HepG2 (cell line): ENCODE data around the gene BMAL1. TPM values are rescaled to one million over a fixed set of nuclear protein-coding genes. Genes with fewer than 3 reads are reported as not detected.

Experiments
- ATAC-seq: fragments of 200-7000 bp; cut with Tn5 transposase; 3 replicates; pipeline ENCODE4 v1.9.1; 2020; ENCODE audit warnings: mild to moderate bottlenecking, moderate library complexity
- BruUV-seq: library from RNA; stranded (reverse); fragments of 400-500 nt; replicated peaks from 2 replicates; lab custom pipeline; 2021; lab: Mats Ljungman, UMichigan
- CTCF ChIA-PET: fragments of 300-600 bp; formaldehyde crosslinking; extraction: SDS; loops from one replicate; lab custom pipeline; 2021; ENCODE audit warnings: low total read pairs, inconsistent platforms, low intra/inter-chr PET ratio; lab: Yijun Ruan, JAX
- POLR2A ChIA-PET: fragments of 350-600 bp; sonication (Branson Sonifier 250); formaldehyde crosslinking; loops from one replicate; lab custom pipeline; 2020; ENCODE audit warnings: antibody characterized with exemption, inconsistent platforms; lab: Yijun Ruan, JAX
- DNase-seq: peaks from one replicate; pipeline ENCODE4 v3.0.0-alpha.2; 2015; ENCODE audit warnings: low spot score
- FAIRE-seq: peaks from 3 replicates; lab custom pipeline; 2011; peaks lifted over from hg19 to GRCh38; lab: Jason Lieb, UNC
- H2AFZ ChIP-seq: one replicate; pipeline ENCODE4 v1.6.1; 2011; ENCODE audit warnings: low read length, inconsistent platforms
- H3K27ac ChIP-seq: fragments of 300-600 bp; 3 replicates; pipeline ENCODE4 v1.8.0; 2011; ENCODE audit warnings: mixed run types, mild to moderate bottlenecking, mixed read lengths, low read length, inconsistent platforms; ENCODE audit not compliant: insufficient read depth; ENCODE audit errors: extremely low read length
- H3K27me3 ChIP-seq, 2 experiments: fragments of 200-600 bp in 1 of 2; 2 replicates in 1 of 2; 3 replicates in 1 of 2; pipeline versions ENCODE4 v1.6.0 to v1.8.0; 2011; ENCODE audit warnings: low read length in 2 of 2, mild to moderate bottlenecking in 2 of 2, moderate library complexity in 2 of 2, inconsistent platforms in 1 of 2; ENCODE audit not compliant: insufficient read depth in 2 of 2, control insufficient read depth in 1 of 2
- H3K36me3 ChIP-seq, 2 experiments: fragments of 200-600 bp in 1 of 2; replicated peaks in 1 of 2; 2 replicates in 1 of 2; 3 replicates in 1 of 2; pipeline versions ENCODE4 v1.5.1 to v1.8.0; 2011; ENCODE audit warnings: low read length in 2 of 2, inconsistent platforms in 1 of 2; ENCODE audit not compliant: insufficient read depth in 2 of 2, control insufficient read depth in 1 of 2
- H3K4me1 ChIP-seq: 2 replicates; pipeline ENCODE4 v1.5.1; 2012; ENCODE audit warnings: low read length, inconsistent platforms; ENCODE audit not compliant: insufficient read depth
- H3K4me2 ChIP-seq: 2 replicates; pipeline ENCODE4 v1.6.0; 2011; ENCODE audit warnings: low read depth, low read length, inconsistent platforms
- H3K4me3 ChIP-seq, 3 experiments: fragments of 200-600 bp in 1 of 3; sonication (generic), shearing (Covaris generic) in 1 of 3; replicated peaks in 1 of 3; 2 replicates each; pipeline ENCODE4 v1.5.1; 2011 to 2016; ENCODE audit warnings: low read length in 3 of 3, inconsistent platforms in 2 of 3, low read depth in 2 of 3, mild to moderate bottlenecking in 2 of 3, control low read depth in 1 of 3, mixed read lengths in 1 of 3; ENCODE audit not compliant: insufficient read depth in 1 of 3
- H3K79me2 ChIP-seq: one replicate; pipeline ENCODE4 v1.6.1; 2011; ENCODE audit warnings: low read length, inconsistent platforms; ENCODE audit not compliant: insufficient read depth
- H3K9ac ChIP-seq: 2 replicates; pipeline ENCODE4 v1.6.0; 2011; ENCODE audit warnings: mild to moderate bottlenecking, low read depth, low read length, inconsistent platforms; ENCODE audit not compliant: insufficient read depth
- H3K9me3 ChIP-seq: 2 replicates; pipeline ENCODE4 v1.5.1; 2012; ENCODE audit warnings: mild to moderate bottlenecking, low read length
- H4K20me1 ChIP-seq: 2 replicates; pipeline ENCODE4 v1.6.0; 2011; ENCODE audit warnings: inconsistent platforms, mild to moderate bottlenecking, low read length, moderate library complexity; ENCODE audit not compliant: insufficient read depth
- ATM ChIP-seq: fragments of 450-650 bp; IDR thresholded peaks from 2 replicates; pipeline ENCODE4 v1.7.1; 2017; ENCODE audit warnings: mild to moderate bottlenecking, borderline replicate concordance
- JUNB ChIP-seq: sonication (generic); formaldehyde crosslinking; IDR thresholded peaks from 2 replicates; pipeline ENCODE4 v1.8.0; 2022; ENCODE audit warnings: missing genetic modification reagents, mild to moderate bottlenecking, borderline replicate concordance
- KDM5B ChIP-seq: sonication (generic); formaldehyde crosslinking; IDR thresholded peaks from 2 replicates; pipeline ENCODE4 v1.4.0; 2020; ENCODE audit warnings: missing genetic modification reagents, mild to moderate bottlenecking, borderline replicate concordance
- MNT ChIP-seq: fragments of 450-650 bp; IDR thresholded peaks from 2 replicates; pipeline ENCODE4 v1.6.1; 2016
- SMC3 ChIP-seq: IDR thresholded peaks from 2 replicates; pipeline ENCODE4 v1.6.1; 2011; ENCODE audit warnings: low read length, improper control_type of control experiment
- STAG1 ChIP-seq: sonication (generic); formaldehyde crosslinking; IDR thresholded peaks from 2 replicates; pipeline ENCODE4 v1.4.0; 2020; ENCODE audit warnings: missing genetic modification reagents
- SYNCRIP ChIP-seq: fragments of 200-400 bp; formaldehyde crosslinking; IDR thresholded peaks from 2 replicates; pipeline ENCODE4 v1.6.1; 2018; ENCODE audit warnings: mild to moderate bottlenecking, low read depth, low read length; ENCODE audit not compliant: insufficient read depth
- THAP11 ChIP-seq: IDR thresholded peaks from 2 replicates; pipeline ENCODE4 v1.6.1; 2016; ENCODE audit warnings: missing biosample characterization, missing genetic modification reagents
- ZBTB46 ChIP-seq: sonication (generic); formaldehyde crosslinking; IDR thresholded peaks from 2 replicates; pipeline ENCODE4 v1.4.0; 2020; ENCODE audit warnings: mild to moderate bottlenecking, missing genetic modification reagents, borderline replicate concordance
- ZBTB49 ChIP-seq: sonication (generic); formaldehyde crosslinking; IDR thresholded peaks from 2 replicates; pipeline ENCODE4 v1.4.0; 2020; ENCODE audit warnings: missing genetic modification reagents, borderline replicate concordance
- ZFX ChIP-seq: sonication (generic); formaldehyde crosslinking; IDR thresholded peaks from 2 replicates; pipeline ENCODE4 v1.4.0; 2020; ENCODE audit warnings: mild to moderate bottlenecking, low read depth, missing genetic modification reagents, moderate library complexity
- ZNF276 ChIP-seq: sonication (generic); formaldehyde crosslinking; IDR thresholded peaks from 2 replicates; pipeline ENCODE4 v1.4.0; 2020; ENCODE audit warnings: mild to moderate bottlenecking, low read depth, missing genetic modification reagents
- ZNF34 ChIP-seq: sonication (generic); formaldehyde crosslinking; IDR thresholded peaks from 2 replicates; pipeline ENCODE4 v1.4.0; 2020; ENCODE audit warnings: mild to moderate bottlenecking, missing genetic modification reagents, borderline replicate concordance
- ZNF7 ChIP-seq: IDR thresholded peaks from 2 replicates; pipeline ENCODE4 v1.6.1; 2016; ENCODE audit warnings: missing biosample characterization, missing genetic modification reagents
- ZNF724P ChIP-seq: sonication (generic); formaldehyde crosslinking; IDR thresholded peaks from 2 replicates; pipeline ENCODE4 v1.8.0; 2022; ENCODE audit warnings: missing genetic modification reagents, borderline replicate concordance
- ZNF737 ChIP-seq: sonication (generic); formaldehyde crosslinking; IDR thresholded peaks from 2 replicates; pipeline ENCODE4 v1.5.0; 2020; ENCODE audit warnings: missing genetic modification reagents, mild to moderate bottlenecking, borderline replicate concordance
- WGBS: methylation state at CpG from one replicate; pipeline ENCODE4 v1.1.6; 2017; ENCODE audit warnings: low lambda C conversion rate; 5-methylcytosine and 5-hydroxymethylcytosine counted together
- in situ Hi-C: cut with HindIII; loops from 2 replicates; pipeline ENCODE4 v1.10.0; 2017; ENCODE audit warnings: low pct_unique_long_range_greater_than_20kb; ENCODE audit not compliant: extremely low pct_ligation_motif_present
- intact Hi-C: fragments of 100-400 bp; cut with micrococcal nuclease; formaldehyde crosslinking; loops from one replicate; pipeline ENCODE4 v1.10.0; 2022; ENCODE audit not compliant: unreplicated experiment
- polyA plus RNA-seq, 8 experiments: library from polyadenylated mRNA; depleted of rRNA in 3 of 8; stranded (reverse) in 7 of 8; unstranded in 1 of 8; fragments of >200 nt; fragmentation: Illumina TruSeq in 4 of 8; extraction: Trizol in 4 of 8; gene quantifications; 2 replicates each; pipeline versions ENCODE4 v1.2.1 to v1.2.3, GENCODE V29; 2011 to 2016; ENCODE audit warnings: low read depth in 4 of 8, missing spikeins in 1 of 8, mixed read lengths in 1 of 8; ENCODE audit not compliant: insufficient read depth in 1 of 8
- total RNA-seq, 5 experiments: library from RNA; depleted of rRNA; stranded (reverse); fragments of >200 nt; fragmentation: Illumina TruSeq; extraction: Trizol; gene quantifications; 2 replicates each; pipeline ENCODE4 v1.2.3, GENCODE V29; 2016; ENCODE audit warnings: low read depth in 1 of 5

The BMAL1 gene
- total and polyA plus RNA-seq, 2 of the 13 experiments (the other 11 are each of a cell fraction or from before 2014, with no cell fraction given), result 4.5 to 4.8 TPM

- H4K20me1 ChIP-seq, result no peaks in the 10 kb centered on the region
- intact Hi-C loops (loop anchor here (5.0 kb wide), 1 partner anchor 173 kb away; no protein-coding TSS in a partner anchor), in situ Hi-C loops (no loop called here)
- BruUV-seq, result no TSS peak
- ATAC-seq (peak; percentile 62), DNase-seq (peak; percentile 25), FAIRE-seq (peak; percentile 63)
- no peak overlapping the region for H3K9ac ChIP-seq
- no peak overlapping the region for H3K4me2 ChIP-seq
- H3K9me3 ChIP-seq, result no peaks in the 10 kb centered on the region
- no peak overlapping the region for H3K27ac ChIP-seq
- no peaks in the 10 kb centered on the region for H3K27me3 ChIP-seq
- ChIA-PET POLR2A (no interaction called here), CTCF (interaction anchor here (1.5 kb wide), 1 partner anchor 175 kb away, joined by 5 read pairs; no protein-coding TSS in a partner anchor)
- no peaks in the 10 kb centered on the region for H3K79me2 ChIP-seq
- no peak overlapping the region for H3K4me3 ChIP-seq
- H2AFZ ChIP-seq, result no peak overlapping the region
- 43% methylated on average over 4 of the region's 4 CpGs for WGBS
- H3K4me1 ChIP-seq, result peaks cover 7% of the 10 kb centered on the region; the same call in 1 of the 2 replicates
- H3K36me3 ChIP-seq, result peaks cover 3 to 4% of the 10 kb centered on the region in 2 experiments; a peak in 3 of 5 replicates
- no peak for TF ChIP-seq ZNF7 (CRISPR knock-in tag)
- TF ChIP-seq STAG1, result peak; percentile 39
- no peak for TF ChIP-seq ZBTB49
- TF ChIP-seq ZBTB46 (CRISPR knock-in tag), result no peak
- TF ChIP-seq MNT, result no peak
- TF ChIP-seq ZNF276, result no peak
- no peak for TF ChIP-seq THAP11
- TF ChIP-seq ZFX, result no peak
- no peak for TF ChIP-seq ATM
- TF ChIP-seq SMC3, result peak; percentile 33; the same call in 1 of the 2 replicates
- TF ChIP-seq ZNF34 (CRISPR knock-in tag), result no peak
- TF ChIP-seq KDM5B (CRISPR knock-in tag), result no peak
- TF ChIP-seq SYNCRIP, result no peak
- TF ChIP-seq JUNB (CRISPR knock-in tag), result no peak
- no peak for TF ChIP-seq ZNF737
- no peak for TF ChIP-seq ZNF724P
Measured at GRCh38 chr11:13384908-13385640, 107.5 kb downstream of the BMAL1 start.
